Glutamatergic neuron (in vitro differentiated cells): ENCODE data around the gene SPRTN. TPM values are rescaled to one million over a fixed set of nuclear protein-coding genes. Genes with fewer than 3 reads are reported as not detected.

Experiments used
- DNase-seq: peaks from one replicate; pipeline ENCODE4 v3.0.0; 2022
- H3K27ac Mint-ChIP-seq: one replicate; pipeline ENCODE4 v1.8.0; 2020; ENCODE audit warnings: mild to moderate bottlenecking, mixed read lengths, inconsistent platforms; ENCODE audit not compliant: unreplicated experiment
- H3K27me3 Mint-ChIP-seq: one replicate; pipeline ENCODE4 v1.8.0; 2020; ENCODE audit warnings: mild to moderate bottlenecking, moderate library complexity, mixed read lengths, inconsistent platforms; ENCODE audit not compliant: unreplicated experiment
- H3K36me3 Mint-ChIP-seq: one replicate; pipeline ENCODE4 v1.8.0; 2020; ENCODE audit warnings: mild to moderate bottlenecking, mixed read lengths, inconsistent platforms; ENCODE audit not compliant: unreplicated experiment
- H3K4me1 Mint-ChIP-seq: one replicate; pipeline ENCODE4 v1.8.0; 2020; ENCODE audit warnings: mild to moderate bottlenecking, low read depth, mixed read lengths, inconsistent platforms; ENCODE audit not compliant: unreplicated experiment
- H3K4me3 Mint-ChIP-seq: one replicate; pipeline ENCODE4 v1.8.0; 2020; ENCODE audit warnings: mild to moderate bottlenecking, mixed read lengths, inconsistent platforms; ENCODE audit not compliant: unreplicated experiment
- H3K9me3 Mint-ChIP-seq: one replicate; pipeline ENCODE4 v1.8.0; 2020; ENCODE audit warnings: mild to moderate bottlenecking, moderate library complexity, mixed read lengths, inconsistent platforms; ENCODE audit not compliant: unreplicated experiment
- total RNA-seq: library from RNA; stranded (reverse); fragmentation: NEBNext Ultra II Directional; extraction: Animal tissue kit (Norgen Biotek cat#: 25700); gene quantifications from one replicate; pipeline ENCODE4 v1.2.1, GENCODE V29; 2021; ENCODE audit not compliant: unreplicated experiment
- TF ChIP-seq, protein P1 (sequence below): fragments of 200-600 bp; sonication (generic); IDR thresholded peaks from one replicate; pipeline ENCODE4 v1.5.0; 2021; ENCODE audit not compliant: partially characterized antibody, unreplicated experiment

Gene SPRTN
- total RNA-seq, 1 donor from 2014 or later: 21.4 TPM

DNA sequence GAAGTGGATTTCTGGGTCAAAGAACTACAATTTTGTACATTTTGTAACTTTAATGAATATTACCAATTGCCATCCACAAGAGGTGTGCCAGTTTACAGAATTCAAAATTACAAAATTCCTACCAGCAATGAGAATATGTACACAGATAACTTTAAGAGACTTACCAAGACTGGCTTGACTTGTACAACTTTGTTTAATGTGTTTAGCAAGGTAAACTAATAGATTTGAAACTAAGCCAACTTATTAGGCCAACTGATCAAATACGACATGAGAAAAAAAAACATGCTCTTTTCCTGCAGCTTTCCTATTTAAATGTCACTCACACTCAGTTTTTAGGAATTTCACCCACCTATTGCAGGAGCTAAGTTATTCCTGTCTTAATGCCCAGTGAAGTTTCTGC is 11.8 kb upstream of the SPRTN start:
- DNase-seq: no peak
- H3K4me1 Mint-ChIP-seq: no peaks in the 10 kb centered on the region
- TF ChIP-seq, protein P1, sequence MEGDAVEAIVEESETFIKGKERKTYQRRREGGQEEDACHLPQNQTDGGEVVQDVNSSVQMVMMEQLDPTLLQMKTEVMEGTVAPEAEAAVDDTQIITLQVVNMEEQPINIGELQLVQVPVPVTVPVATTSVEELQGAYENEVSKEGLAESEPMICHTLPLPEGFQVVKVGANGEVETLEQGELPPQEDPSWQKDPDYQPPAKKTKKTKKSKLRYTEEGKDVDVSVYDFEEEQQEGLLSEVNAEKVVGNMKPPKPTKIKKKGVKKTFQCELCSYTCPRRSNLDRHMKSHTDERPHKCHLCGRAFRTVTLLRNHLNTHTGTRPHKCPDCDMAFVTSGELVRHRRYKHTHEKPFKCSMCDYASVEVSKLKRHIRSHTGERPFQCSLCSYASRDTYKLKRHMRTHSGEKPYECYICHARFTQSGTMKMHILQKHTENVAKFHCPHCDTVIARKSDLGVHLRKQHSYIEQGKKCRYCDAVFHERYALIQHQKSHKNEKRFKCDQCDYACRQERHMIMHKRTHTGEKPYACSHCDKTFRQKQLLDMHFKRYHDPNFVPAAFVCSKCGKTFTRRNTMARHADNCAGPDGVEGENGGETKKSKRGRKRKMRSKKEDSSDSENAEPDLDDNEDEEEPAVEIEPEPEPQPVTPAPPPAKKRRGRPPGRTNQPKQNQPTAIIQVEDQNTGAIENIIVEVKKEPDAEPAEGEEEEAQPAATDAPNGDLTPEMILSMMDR: no peak
- no peak overlapping the region for H3K27ac Mint-ChIP-seq
- no peak overlapping the region for H3K4me3 Mint-ChIP-seq
- H3K36me3 Mint-ChIP-seq: no peaks in the 10 kb centered on the region
- no peaks in the 10 kb centered on the region for H3K27me3 Mint-ChIP-seq
- H3K9me3 Mint-ChIP-seq: peaks cover 1% of the 10 kb centered on the region

DNA sequence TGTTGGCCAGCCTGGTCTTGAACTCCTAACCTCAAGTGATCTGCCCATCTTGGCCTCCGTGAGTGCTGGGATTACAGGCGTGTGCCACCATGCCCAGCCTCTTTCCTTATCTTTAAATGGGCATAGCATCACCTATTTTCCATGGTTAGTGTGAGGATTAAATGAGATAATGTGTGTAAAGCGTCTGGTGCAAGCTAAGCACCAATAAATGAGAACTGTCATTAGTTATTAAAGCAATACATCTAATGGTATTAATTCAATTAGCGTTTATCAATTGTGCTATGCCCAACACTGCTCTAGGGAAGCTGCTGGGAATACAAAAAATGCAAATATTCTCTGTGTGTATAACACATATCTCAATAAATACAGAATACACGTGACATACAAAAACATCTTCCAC is 10.5 kb upstream of the SPRTN start:
- Mint-ChIP-seq H3K36me3 (no peaks in the 10 kb centered on the region), H3K9me3 (peaks cover 1% of the 10 kb centered on the region), H3K27me3 (no peaks in the 10 kb centered on the region), H3K4me3 (no peak overlapping the region), H3K4me1 (peaks cover under 1% of the 10 kb centered on the region), H3K27ac (no peak overlapping the region)
- TF ChIP-seq, protein P1: no peak
- DNase-seq: no peak

DNA sequence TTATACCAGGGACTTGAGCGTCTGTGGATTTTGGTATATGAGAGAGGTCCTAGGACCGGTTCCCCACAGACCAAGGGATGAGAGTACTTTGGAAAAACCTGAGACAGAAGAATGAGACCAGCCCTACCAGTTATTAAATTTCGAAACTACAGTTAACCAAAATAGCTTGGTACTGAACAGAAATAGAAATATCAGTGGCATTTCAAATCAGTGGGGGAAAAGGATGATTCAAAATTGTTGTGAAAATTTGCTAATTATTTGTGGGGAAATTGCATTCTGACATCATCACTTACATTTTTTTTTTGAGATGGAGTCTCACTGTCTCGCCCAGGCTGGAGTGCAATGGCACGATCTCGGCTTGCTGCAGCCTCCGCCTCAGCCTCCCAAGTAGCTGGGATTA is 8.6 kb upstream of the SPRTN start:
- TF ChIP-seq, protein P1: no peak
- H3K9me3 Mint-ChIP-seq: no peaks in the 10 kb centered on the region
- H3K27me3 Mint-ChIP-seq: no peaks in the 10 kb centered on the region

DNA sequence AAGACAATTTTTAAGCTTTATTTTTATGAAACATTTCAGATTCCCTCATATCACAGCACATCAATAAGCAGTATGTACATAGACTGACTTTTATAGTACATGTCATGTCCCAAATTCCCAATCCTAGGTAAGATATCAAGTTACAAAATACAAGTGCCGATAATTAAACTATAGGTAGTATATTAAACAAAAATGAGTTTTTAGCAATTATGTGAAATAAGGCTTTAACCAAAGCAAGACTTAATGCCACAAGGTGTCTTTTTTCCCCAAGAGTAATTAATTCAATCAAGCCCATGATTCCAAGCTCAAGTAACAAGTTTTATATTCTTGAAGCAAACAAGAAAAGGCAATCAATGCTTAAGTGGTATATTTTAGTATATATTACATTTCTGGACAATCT is 5.3 kb upstream of the SPRTN start:
- Mint-ChIP-seq H3K9me3 (peaks cover 9% of the 10 kb centered on the region), H3K4me1 (peaks cover 24% of the 10 kb centered on the region), H3K27ac (no peak overlapping the region), H3K36me3 (peaks cover 3% of the 10 kb centered on the region), H3K27me3 (peaks cover 6% of the 10 kb centered on the region), H3K4me3 (no peak overlapping the region)
- DNase-seq: no peak
- TF ChIP-seq, protein P1: no peak

More for the DNA sequence above, 8.6 kb upstream of the SPRTN start:
- peaks cover 7% of the 10 kb centered on the region for H3K4me1 Mint-ChIP-seq
- no peaks in the 10 kb centered on the region for H3K36me3 Mint-ChIP-seq
- no peak overlapping the region for H3K27ac Mint-ChIP-seq
- no peak for DNase-seq
- H3K4me3 Mint-ChIP-seq: no peak overlapping the region

DNA sequence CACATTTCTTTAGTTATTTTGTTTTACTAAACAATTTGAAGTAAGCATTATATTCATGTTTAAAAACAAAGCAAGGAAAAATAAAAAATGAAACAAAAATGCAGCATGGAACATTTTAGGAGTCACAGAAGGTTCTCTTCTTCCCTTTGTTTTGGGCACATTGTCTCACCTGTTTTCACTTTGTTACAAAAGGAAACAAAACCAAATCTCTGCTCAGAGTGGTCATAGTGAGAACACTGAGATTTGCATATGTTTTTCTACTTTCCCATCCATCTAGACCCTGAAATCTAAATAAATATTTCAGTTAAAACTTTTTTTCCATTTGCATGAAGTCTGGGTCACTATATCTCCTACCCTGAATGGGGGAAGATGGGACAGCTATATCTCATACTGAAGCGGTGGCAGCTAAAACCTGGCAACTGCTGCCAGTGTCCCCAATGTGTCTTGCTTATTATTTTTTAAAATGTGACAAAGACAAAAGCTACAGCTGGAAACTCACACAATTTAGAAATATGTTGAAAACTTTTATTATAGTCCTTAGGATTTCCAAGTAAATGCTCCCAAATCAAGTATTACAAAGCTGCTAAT is 3.9 kb upstream of the SPRTN start:
- Mint-ChIP-seq H3K9me3 (peaks cover 19% of the 10 kb centered on the region), H3K36me3 (peaks cover 4% of the 10 kb centered on the region), H3K27ac (no peak overlapping the region), H3K4me1 (peaks cover 27% of the 10 kb centered on the region), H3K27me3 (peaks cover 11% of the 10 kb centered on the region), H3K4me3 (peak overlapping the region; percentile 83)
- TF ChIP-seq, protein P1: no peak
- no peak for DNase-seq
